Stimulated activated CD4-positive, alpha-beta T cell treated with anti-CD3 and anti-CD28 coated beads, Interleukin-12 subunit alpha, Interleukin-12 subunit beta, amount 100 ng/mL, for 4 hours (primary cell): ENCODE data around the gene TP53BP2.
"Not testable (repeated sequence)": the region's sequence is repeated elsewhere in the genome, so short reads cannot be mapped to it uniquely, and the experiment has no call there.

Experiments used
- DNase-seq: peaks from one replicate; pipeline ENCODE4 v3.0.0-alpha.2; 2020

TP53BP2 gene

GRCh38 chr1:223829678-223830077, 16.1 kb downstream of the TP53BP2 start:
- DNase-seq: no peak

- no peak for DNase-seq
Observed at GRCh38 chr1:223828162-223828848, 17.4 kb downstream of the TP53BP2 start.

GRCh38 chr1:223827193-223827663, 18.5 kb downstream of the TP53BP2 start:
- no peak for DNase-seq

GRCh38 chr1:223825767-223826748, 19.7 kb downstream of the TP53BP2 start:
- no peak for DNase-seq

GRCh38 chr1:223824712-223825111, 21.0 kb downstream of the TP53BP2 start:
- no peak for DNase-seq

GRCh38 chr1:223824287-223824686, 21.5 kb downstream of the TP53BP2 start:
- DNase-seq: no peak

- DNase-seq: no peak
Observed at GRCh38 chr1:223820971-223821370, 24.8 kb downstream of the TP53BP2 start.

- no peak for DNase-seq
Observed at GRCh38 chr1:223820515-223820858, 25.3 kb downstream of the TP53BP2 start.

- no peak for DNase-seq
Observed at GRCh38 chr1:223819730-223820514, 25.8 kb downstream of the TP53BP2 start.

- DNase-seq: not testable (repeated sequence)
Observed at GRCh38 chr1:223817265-223817664, 28.5 kb downstream of the TP53BP2 start.

GRCh38 chr1:223815865-223816264, 29.9 kb downstream of the TP53BP2 start:
- DNase-seq: no peak

GRCh38 chr1:223815020-223815853, 30.5 kb downstream of the TP53BP2 start:
- no peak for DNase-seq

GRCh38 chr1:223813645-223814044, 32.1 kb downstream of the TP53BP2 start:
- no peak for DNase-seq

GRCh38 chr1:223811634-223812101, 34.1 kb downstream of the TP53BP2 start:
- DNase-seq: no peak

- DNase-seq: no peak
Observed at GRCh38 chr1:223810586-223810985, 35.2 kb downstream of the TP53BP2 start.

GRCh38 chr1:223809905-223810304, 35.8 kb downstream of the TP53BP2 start:
- not testable (repeated sequence) for DNase-seq

- DNase-seq: no peak
Observed at GRCh38 chr1:223803211-223803610, 42.5 kb downstream of the TP53BP2 start.

GRCh38 chr1:223802602-223803001, 43.1 kb downstream of the TP53BP2 start:
- DNase-seq: no peak

GRCh38 chr1:223802032-223802431, 43.7 kb downstream of the TP53BP2 start:
- DNase-seq: no peak

- no peak for DNase-seq
Observed at GRCh38 chr1:223796210-223796609, 49.5 kb downstream of the TP53BP2 start.

- DNase-seq: no peak
Observed at GRCh38 chr1:223794136-223794880, 51.4 kb downstream of the TP53BP2 start.
